Astrocyte (in vitro differentiated cells and primary cell): Measurements from ENCODE around the gene PRKG1. TPM values are rescaled to one million over a fixed set of nuclear protein-coding genes. Genes with fewer than 3 reads are reported as not detected.

Experiments
- DNase-seq: peaks from one replicate; pipeline ENCODE4 v3.0.0-alpha.2; 2010; ENCODE audit warnings: low read depth
- FAIRE-seq: peaks from 2 replicates; lab custom pipeline; 2011; peaks lifted over from hg19 to GRCh38; lab: Jason Lieb, UNC
- H2AFZ ChIP-seq: 2 replicates; pipeline ENCODE4 v1.6.0; 2012; ENCODE audit warnings: low read depth, low read length, inconsistent platforms
- H3K27ac ChIP-seq: 2 replicates; pipeline ENCODE4 v1.5.1; 2011; ENCODE audit warnings: low read depth, low read length, inconsistent platforms
- H3K27me3 ChIP-seq: 2 replicates; pipeline ENCODE4 v1.6.0; 2011; ENCODE audit warnings: low read length, inconsistent platforms; ENCODE audit not compliant: insufficient read depth
- H3K36me3 ChIP-seq: 2 replicates; pipeline ENCODE4 v1.5.1; 2011; ENCODE audit warnings: low read length, inconsistent platforms; ENCODE audit not compliant: insufficient read depth
- H3K4me1 ChIP-seq: 2 replicates; pipeline ENCODE4 v1.5.1; 2011; ENCODE audit warnings: low read length, inconsistent platforms; ENCODE audit not compliant: insufficient read depth
- H3K4me2 ChIP-seq: 2 replicates; pipeline ENCODE4 v1.6.0; 2012; ENCODE audit warnings: low read length, inconsistent platforms
- H3K4me3 ChIP-seq: 2 replicates; pipeline ENCODE4 v1.5.1; 2011; ENCODE audit warnings: low read depth, mild to moderate bottlenecking, low read length, inconsistent platforms; ENCODE audit not compliant: insufficient read depth
- H3K79me2 ChIP-seq: 2 replicates; pipeline ENCODE4 v1.6.0; 2012; ENCODE audit warnings: mild to moderate bottlenecking, low read length, inconsistent platforms; ENCODE audit not compliant: insufficient read depth
- H3K9ac ChIP-seq: 2 replicates; pipeline ENCODE4 v1.6.0; 2012; ENCODE audit warnings: mild to moderate bottlenecking, low read length, inconsistent platforms
- H3K9me3 ChIP-seq: 2 replicates; pipeline ENCODE4 v1.5.1; 2012; ENCODE audit warnings: low read depth, mild to moderate bottlenecking, low read length, inconsistent platforms; ENCODE audit not compliant: insufficient read depth
- H4K20me1 ChIP-seq: 2 replicates; pipeline ENCODE4 v1.6.0; 2012; ENCODE audit warnings: low read length, inconsistent platforms; ENCODE audit not compliant: insufficient read depth
- H3K27ac Mint-ChIP-seq: one replicate; pipeline ENCODE4 v1.8.0; 2021; ENCODE audit warnings: mild to moderate bottlenecking, mixed read lengths; ENCODE audit not compliant: unreplicated experiment
- H3K27me3 Mint-ChIP-seq: one replicate; pipeline ENCODE4 v1.8.0; 2021; ENCODE audit warnings: low read depth, mixed read lengths; ENCODE audit not compliant: unreplicated experiment
- H3K36me3 Mint-ChIP-seq: one replicate; pipeline ENCODE4 v1.8.0; 2021; ENCODE audit warnings: low read depth, mixed read lengths; ENCODE audit not compliant: unreplicated experiment
- H3K4me1 Mint-ChIP-seq: one replicate; pipeline ENCODE4 v1.8.0; 2021; ENCODE audit warnings: low read depth, mixed read lengths; ENCODE audit not compliant: unreplicated experiment
- H3K4me3 Mint-ChIP-seq: one replicate; pipeline ENCODE4 v1.8.0; 2021; ENCODE audit warnings: mild to moderate bottlenecking, moderate library complexity, mixed read lengths; ENCODE audit not compliant: unreplicated experiment
- H3K9me3 Mint-ChIP-seq: one replicate; pipeline ENCODE4 v1.8.0; 2021; ENCODE audit warnings: mild to moderate bottlenecking, mixed read lengths; ENCODE audit not compliant: unreplicated experiment
- EZH2 ChIP-seq: IDR thresholded peaks from 2 replicates; pipeline ENCODE4 v1.6.1; 2012; ENCODE audit warnings: mild to moderate bottlenecking, low read length, inconsistent platforms; ENCODE audit not compliant: insufficient read depth
- total RNA-seq: library from RNA; stranded (reverse); gene quantifications from 2 replicates; pipeline ENCODE4 v1.2.1, GENCODE V29; 2021
- TF ChIP-seq, protein P1 (sequence below): IDR thresholded peaks from 2 replicates; pipeline ENCODE4 v1.5.1; 2011; ENCODE audit warnings: low read depth, mild to moderate bottlenecking, inconsistent platforms, low read length, moderate library complexity; ENCODE audit not compliant: insufficient read depth

The PRKG1 gene
- total RNA-seq, 1 donor from 2014 or later: 3.1 TPM

DNA sequence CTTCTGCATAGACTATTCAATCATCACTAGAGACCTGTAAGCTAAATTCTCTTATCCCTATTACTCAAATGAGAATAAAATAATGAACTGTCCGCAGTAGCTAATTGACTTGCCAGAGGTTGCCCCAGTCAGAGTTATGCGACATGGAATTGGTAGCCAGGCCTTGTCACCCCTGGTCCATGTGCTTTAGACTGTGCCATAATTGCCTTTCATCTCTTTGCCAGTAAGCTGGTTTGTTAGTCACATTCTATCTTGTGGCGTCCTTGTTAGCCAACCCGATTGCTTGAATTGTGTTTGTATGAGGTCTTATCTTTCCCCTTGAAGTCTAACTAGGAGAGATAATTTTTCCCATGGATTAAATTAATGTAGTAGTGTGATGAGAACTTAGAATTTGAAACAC is 362.5 kb downstream of the PRKG1 start:
- no peaks in the 10 kb centered on the region for H3K36me3 Mint-ChIP-seq

DNA sequence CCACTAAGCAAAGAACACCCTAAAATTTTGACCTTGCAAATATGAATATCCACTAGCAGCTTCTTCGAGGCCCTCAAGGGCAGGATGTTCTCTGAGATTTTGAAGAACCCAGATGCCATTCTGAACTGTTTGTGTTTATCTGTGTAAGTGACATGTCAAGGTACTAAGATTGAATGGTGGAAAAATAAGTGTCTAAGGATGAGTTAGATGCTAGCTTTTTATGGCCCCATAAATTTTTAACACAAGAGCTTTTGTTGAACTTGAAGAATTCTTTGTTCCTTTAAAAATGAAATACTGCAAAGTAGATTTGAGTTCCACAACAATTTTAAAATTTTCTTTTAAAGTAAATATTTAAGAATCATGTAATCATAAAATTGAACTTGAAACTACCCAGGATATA is 365.4 kb downstream of the PRKG1 start:
- no peak for DNase-seq
- Histone ChIP-seq H4K20me1 (no peaks in the 10 kb centered on the region), H3K9ac (no peak overlapping the region), H2AFZ (no peak overlapping the region), H3K4me1 (no peaks in the 10 kb centered on the region), H3K79me2 (no peaks in the 10 kb centered on the region), H3K4me2 (no peak overlapping the region), H3K4me3 (no peak overlapping the region), H3K27me3 (no peaks in the 10 kb centered on the region), H3K9me3 (no peaks in the 10 kb centered on the region), H3K36me3 (no peaks in the 10 kb centered on the region), H3K27ac (no peak overlapping the region)
- no peak overlapping the region for H3K27ac Mint-ChIP-seq
- no peak for TF ChIP-seq EZH2
- TF ChIP-seq, protein P1, sequence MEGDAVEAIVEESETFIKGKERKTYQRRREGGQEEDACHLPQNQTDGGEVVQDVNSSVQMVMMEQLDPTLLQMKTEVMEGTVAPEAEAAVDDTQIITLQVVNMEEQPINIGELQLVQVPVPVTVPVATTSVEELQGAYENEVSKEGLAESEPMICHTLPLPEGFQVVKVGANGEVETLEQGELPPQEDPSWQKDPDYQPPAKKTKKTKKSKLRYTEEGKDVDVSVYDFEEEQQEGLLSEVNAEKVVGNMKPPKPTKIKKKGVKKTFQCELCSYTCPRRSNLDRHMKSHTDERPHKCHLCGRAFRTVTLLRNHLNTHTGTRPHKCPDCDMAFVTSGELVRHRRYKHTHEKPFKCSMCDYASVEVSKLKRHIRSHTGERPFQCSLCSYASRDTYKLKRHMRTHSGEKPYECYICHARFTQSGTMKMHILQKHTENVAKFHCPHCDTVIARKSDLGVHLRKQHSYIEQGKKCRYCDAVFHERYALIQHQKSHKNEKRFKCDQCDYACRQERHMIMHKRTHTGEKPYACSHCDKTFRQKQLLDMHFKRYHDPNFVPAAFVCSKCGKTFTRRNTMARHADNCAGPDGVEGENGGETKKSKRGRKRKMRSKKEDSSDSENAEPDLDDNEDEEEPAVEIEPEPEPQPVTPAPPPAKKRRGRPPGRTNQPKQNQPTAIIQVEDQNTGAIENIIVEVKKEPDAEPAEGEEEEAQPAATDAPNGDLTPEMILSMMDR: no peak
- H3K9me3 Mint-ChIP-seq: no peaks in the 10 kb centered on the region
- no peaks in the 10 kb centered on the region for H3K27me3 Mint-ChIP-seq
- H3K36me3 Mint-ChIP-seq: no peaks in the 10 kb centered on the region
- no peak for FAIRE-seq
- H3K4me1 Mint-ChIP-seq: no peaks in the 10 kb centered on the region
- H3K4me3 Mint-ChIP-seq: no peak overlapping the region

More for the DNA sequence above, 362.5 kb downstream of the PRKG1 start:
- H3K9me3 ChIP-seq: no peaks in the 10 kb centered on the region
- H3K27me3 Mint-ChIP-seq: peaks cover 2% of the 10 kb centered on the region
- no peak overlapping the region for H3K27ac ChIP-seq
- no peak overlapping the region for H3K4me3 ChIP-seq
- H3K9ac ChIP-seq: no peak overlapping the region
- H3K9me3 Mint-ChIP-seq: no peaks in the 10 kb centered on the region
- no peak for FAIRE-seq
- no peaks in the 10 kb centered on the region for H3K36me3 ChIP-seq
- no peaks in the 10 kb centered on the region for H3K79me2 ChIP-seq
- no peak overlapping the region for H3K4me3 Mint-ChIP-seq
- no peak overlapping the region for H3K4me2 ChIP-seq
- DNase-seq: no peak
- H2AFZ ChIP-seq: no peak overlapping the region
- no peaks in the 10 kb centered on the region for H3K27me3 ChIP-seq
- no peaks in the 10 kb centered on the region for H3K4me1 Mint-ChIP-seq
- no peaks in the 10 kb centered on the region for H3K4me1 ChIP-seq
- H3K27ac Mint-ChIP-seq: no peak overlapping the region
- H4K20me1 ChIP-seq: no peaks in the 10 kb centered on the region
- TF ChIP-seq, protein P1: no peak
- TF ChIP-seq EZH2: no peak

- Histone ChIP-seq H3K9me3 (no peaks in the 10 kb centered on the region), H3K79me2 (no peaks in the 10 kb centered on the region), H2AFZ (no peak overlapping the region), H3K4me2 (no peak overlapping the region), H4K20me1 (no peaks in the 10 kb centered on the region), H3K36me3 (no peaks in the 10 kb centered on the region), H3K4me3 (no peak overlapping the region), H3K4me1 (no peaks in the 10 kb centered on the region), H3K9ac (no peak overlapping the region), H3K27me3 (no peaks in the 10 kb centered on the region), H3K27ac (no peak overlapping the region)
- FAIRE-seq (no peak), DNase-seq (no peak)
- peaks cover 3% of the 10 kb centered on the region for H3K4me1 Mint-ChIP-seq
- H3K9me3 Mint-ChIP-seq: no peaks in the 10 kb centered on the region
- no peak overlapping the region for H3K27ac Mint-ChIP-seq
- H3K4me3 Mint-ChIP-seq: no peak overlapping the region
- TF ChIP-seq, protein P1: no peak
- TF ChIP-seq EZH2: no peak
- no peaks in the 10 kb centered on the region for H3K36me3 Mint-ChIP-seq
- H3K27me3 Mint-ChIP-seq: no peaks in the 10 kb centered on the region
These were observed 371.3 kb downstream of the PRKG1 start for GRCh38 chr10:51445588-51445987.
